GM13977 (cell line): Measurements from ENCODE around the gene BSG.

Experiments used
- DNase-seq: peaks from one replicate; pipeline ENCODE4 v3.0.0; 2012; ENCODE audit warnings: low spot score
- CTCF ChIP-seq: IDR thresholded peaks from 2 replicates; pipeline ENCODE4 v1.5.1; 2012; ENCODE audit warnings: mild to moderate bottlenecking, control low read depth; ENCODE audit not compliant: insufficient read depth; ENCODE audit errors: extremely low read depth, missing control alignments
- in situ Hi-C: fragments of 300-500 bp; cut with MboI; formaldehyde crosslinking; loops from one replicate; pipeline ENCODE4 v1.12.0; 2022; ENCODE audit warnings: low sequenced_read_pairs, low pct_unique_long_range_greater_than_20kb, mixed read lengths, inconsistent platforms; ENCODE audit not compliant: unreplicated experiment

Gene BSG

GRCh38 chr19:540867-541637 lies 31.3 kb upstream of the BSG start:
- in situ Hi-C loops, result no loop called here
- DNase-seq, result no peak
- no peak for TF ChIP-seq CTCF

GRCh38 chr19:541699-542098 lies 30.7 kb upstream of the BSG start:
- in situ Hi-C loops, result no loop called here
- no peak for DNase-seq
- no peak for TF ChIP-seq CTCF

- TF ChIP-seq CTCF, result no peak
- in situ Hi-C loops, result no loop called here
- DNase-seq, result no peak
Observed at GRCh38 chr19:542173-542866, 30.1 kb upstream of the BSG start.

GRCh38 chr19:543910-544608 lies 28.3 kb upstream of the BSG start, which contains the start of gene GZMM:
GZMM (plus strand) TSS chr19:544053; CDS start chr19:544072, 19 bp downstream.
- no peak for DNase-seq
- in situ Hi-C loops, result no loop called here
- no peak for TF ChIP-seq CTCF

- no peak for DNase-seq
- no peak for TF ChIP-seq CTCF
Observed at GRCh38 chr19:547117-547516, 25.3 kb upstream of the BSG start.

GRCh38 chr19:547836-548720 lies 24.3 kb upstream of the BSG start:
- no peak for DNase-seq
- no peak for TF ChIP-seq CTCF
- in situ Hi-C loops, result no loop called here

More at GRCh38 chr19:547117-547516, 25.3 kb upstream of the BSG start:
- in situ Hi-C loops, result no loop called here
